ENCODE data around the gene OR51M1. TPM values are rescaled to one million over a fixed set of nuclear protein-coding genes. Genes with fewer than 3 reads are reported as not detected.

OR51M1 gene
- polyA plus RNA-seq, 1 of the 3 experiments (the other 2 are of a cell fraction) = not detected

- no peak for TF ChIP-seq YY1 (IDR thresholded peaks at IDR 0.05; ENCODE audit: low read depth)
- no peak for TF ChIP-seq MEF2A (IDR thresholded peaks at IDR 0.05; ENCODE audit: borderline replicate concordance, low read depth)
- no peak for TF ChIP-seq PBX3 (IDR thresholded peaks at IDR 0.05)
- no peak for TF ChIP-seq CHD2 (IDR thresholded peaks at IDR 0.05; ENCODE audit: low read length, partially characterized antibody)
- TF ChIP-seq RFX5 (IDR thresholded peaks at IDR 0.05; ENCODE audit: low read length) = no peak
- TF ChIP-seq SIN3A (IDR thresholded peaks at IDR 0.05; ENCODE audit: borderline replicate concordance, low read depth, low read length) = no peak
- no peak for TF ChIP-seq IRF3 (IDR thresholded peaks at IDR 0.05; ENCODE audit: low read depth, low read length)
- TF ChIP-seq NRF1 (IDR thresholded peaks at IDR 0.05; ENCODE audit: low read depth, low read length) = no peak
- no peak for TF ChIP-seq POLR2AphosphoS5 (IDR thresholded peaks at IDR 0.05; ENCODE audit: low read depth, low read length)
- no peak for TF ChIP-seq USF1 (IDR thresholded peaks at IDR 0.05; ENCODE audit: borderline replicate concordance, low read depth)
- TF ChIP-seq RXRA (IDR thresholded peaks at IDR 0.05; ENCODE audit: borderline replicate concordance, low read depth) = no peak
- no peak for TF ChIP-seq MXI1 (IDR thresholded peaks at IDR 0.05; ENCODE audit: low read depth, low read length)
- no peak for TF ChIP-seq REST (IDR thresholded peaks at IDR 0.05; ENCODE audit: low read depth, low read length)
- no peak for TF ChIP-seq GATA2 (CRISPR knock-in tag; IDR thresholded peaks at IDR 0.05)
- TF ChIP-seq RAD21 (IDR thresholded peaks at IDR 0.05; ENCODE audit: low read length) = no peak
- no peak for TF ChIP-seq NFIC (IDR thresholded peaks at IDR 0.05; ENCODE audit: borderline replicate concordance)
- TF ChIP-seq TAF1 (IDR thresholded peaks at IDR 0.05; ENCODE audit: borderline replicate concordance, low read depth, low read length) = no peak
- no peak for TF ChIP-seq FOXM1 (IDR thresholded peaks at IDR 0.05; ENCODE audit: low read depth)
- ChIA-PET CTCF (no interaction called here), POLR2A (no interaction called here)
- Histone ChIP-seq H3K36me3 (replicated peaks in 1 of 2; ENCODE audit: control insufficient read depth in 1 of 2, insufficient read depth in 2 of 2, low read length in 1 of 2) (no peaks in the 10 kb centered on the region), H3K79me2 (ENCODE audit: insufficient read depth) (no peaks in the 10 kb centered on the region), H2AFZ (ENCODE audit: low read depth) (no peak overlapping the region), H4K20me1 (ENCODE audit: insufficient read depth) (no peaks in the 10 kb centered on the region), H3K9ac (no peak overlapping the region), H3K27ac (ENCODE audit: low read depth in 2 of 2, low read length in 1 of 2) (no peak overlapping the region), H3F3A (replicated peaks; ENCODE audit: insufficient read depth) (no peaks in the 10 kb centered on the region), H3K4me3 (ENCODE audit: low read depth in 2 of 2, low read length in 1 of 2) (no peak overlapping the region), H3K9me3 (no peaks in the 10 kb centered on the region), H3K9me2 (no peaks in the 10 kb centered on the region), H3K27me3 (ENCODE audit: insufficient read depth) (no peaks in the 10 kb centered on the region; the same call in 1 of the 2 replicates), H3K4me2 (no peak overlapping the region), H3K4me1 (ENCODE audit: control insufficient read depth in 1 of 2, insufficient read depth in 2 of 2, low read depth in 1 of 2, low read length in 1 of 2) (no peaks in the 10 kb centered on the region)
- DNase-seq = no peak
- WGBS (ENCODE audit: low lambda C conversion rate) = 0% methylated on average over 3 of the region's 3 CpGs
Observed at GRCh38 chr11:5423131-5423530, 39.5 kb downstream of the OR51M1 start.

Measured in SK-N-SH (cell line).